PC-3 (cell line): ENCODE measurements around the gene PNMA8A.

ENCODE experiments used
- EZH2 ChIP-seq: fragments of 300-600 bp; sonication (generic); IDR thresholded peaks from one replicate; pipeline ENCODE4 v1.6.1; 2017; ENCODE audit warnings: antibody characterized with exemption, mild to moderate bottlenecking, low read length; ENCODE audit not compliant: unreplicated experiment
- EZH2phosphoT487 ChIP-seq: fragments of 300-600 bp; sonication (generic); IDR thresholded peaks from 2 replicates; pipeline ENCODE4 v1.6.1; 2018; ENCODE audit warnings: mild to moderate bottlenecking, antibody characterized with exemption, low read length, borderline replicate concordance
- TF ChIP-seq, protein P1 (sequence below): fragments of 300-600 bp; sonication (generic); conservative IDR thresholded peaks from 2 replicates; pipeline ENCODE4 v1.5.1; 2017; ENCODE audit warnings: antibody characterized with exemption, low read depth, mild to moderate bottlenecking, low read length

DNA sequence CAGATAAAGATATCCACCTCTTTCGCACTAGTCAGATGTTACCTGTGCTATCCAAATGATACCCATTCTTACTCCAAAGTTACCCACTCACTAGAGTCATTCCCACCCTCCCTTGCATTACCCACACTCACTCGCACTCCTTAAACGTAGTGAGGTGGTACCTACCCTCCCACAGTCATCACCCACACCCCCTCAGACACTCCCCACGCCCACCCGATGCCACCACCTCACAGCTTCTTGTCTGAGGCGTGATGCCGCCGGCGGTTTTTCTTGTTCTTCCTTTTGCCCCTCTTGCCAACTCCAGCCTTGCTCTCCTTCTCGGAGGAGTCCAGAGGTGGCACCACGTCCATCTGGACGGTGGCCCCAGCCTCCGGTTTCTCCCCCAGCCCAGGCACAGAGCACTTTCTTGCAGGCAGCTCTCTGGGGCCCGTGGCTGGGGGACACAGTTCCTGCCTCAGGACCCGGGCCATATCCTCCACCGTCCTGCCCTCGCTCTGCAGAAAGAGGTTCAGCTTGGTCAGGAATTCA is 43.8 kb downstream of the PNMA8A start:
- TF ChIP-seq, protein P1, sequence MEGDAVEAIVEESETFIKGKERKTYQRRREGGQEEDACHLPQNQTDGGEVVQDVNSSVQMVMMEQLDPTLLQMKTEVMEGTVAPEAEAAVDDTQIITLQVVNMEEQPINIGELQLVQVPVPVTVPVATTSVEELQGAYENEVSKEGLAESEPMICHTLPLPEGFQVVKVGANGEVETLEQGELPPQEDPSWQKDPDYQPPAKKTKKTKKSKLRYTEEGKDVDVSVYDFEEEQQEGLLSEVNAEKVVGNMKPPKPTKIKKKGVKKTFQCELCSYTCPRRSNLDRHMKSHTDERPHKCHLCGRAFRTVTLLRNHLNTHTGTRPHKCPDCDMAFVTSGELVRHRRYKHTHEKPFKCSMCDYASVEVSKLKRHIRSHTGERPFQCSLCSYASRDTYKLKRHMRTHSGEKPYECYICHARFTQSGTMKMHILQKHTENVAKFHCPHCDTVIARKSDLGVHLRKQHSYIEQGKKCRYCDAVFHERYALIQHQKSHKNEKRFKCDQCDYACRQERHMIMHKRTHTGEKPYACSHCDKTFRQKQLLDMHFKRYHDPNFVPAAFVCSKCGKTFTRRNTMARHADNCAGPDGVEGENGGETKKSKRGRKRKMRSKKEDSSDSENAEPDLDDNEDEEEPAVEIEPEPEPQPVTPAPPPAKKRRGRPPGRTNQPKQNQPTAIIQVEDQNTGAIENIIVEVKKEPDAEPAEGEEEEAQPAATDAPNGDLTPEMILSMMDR = no peak
- TF ChIP-seq EZH2 (no peak), EZH2phosphoT487 (no peak)
